Measurements from ENCODE around the gene CDKN1B. TPM values are rescaled to one million over a fixed set of nuclear protein-coding genes. Genes with fewer than 3 reads are reported as not detected.

CDKN1B gene
- total and polyA plus RNA-seq, 2 experiments from 2014 or later: 9.3 to 27.9 TPM

DNA sequence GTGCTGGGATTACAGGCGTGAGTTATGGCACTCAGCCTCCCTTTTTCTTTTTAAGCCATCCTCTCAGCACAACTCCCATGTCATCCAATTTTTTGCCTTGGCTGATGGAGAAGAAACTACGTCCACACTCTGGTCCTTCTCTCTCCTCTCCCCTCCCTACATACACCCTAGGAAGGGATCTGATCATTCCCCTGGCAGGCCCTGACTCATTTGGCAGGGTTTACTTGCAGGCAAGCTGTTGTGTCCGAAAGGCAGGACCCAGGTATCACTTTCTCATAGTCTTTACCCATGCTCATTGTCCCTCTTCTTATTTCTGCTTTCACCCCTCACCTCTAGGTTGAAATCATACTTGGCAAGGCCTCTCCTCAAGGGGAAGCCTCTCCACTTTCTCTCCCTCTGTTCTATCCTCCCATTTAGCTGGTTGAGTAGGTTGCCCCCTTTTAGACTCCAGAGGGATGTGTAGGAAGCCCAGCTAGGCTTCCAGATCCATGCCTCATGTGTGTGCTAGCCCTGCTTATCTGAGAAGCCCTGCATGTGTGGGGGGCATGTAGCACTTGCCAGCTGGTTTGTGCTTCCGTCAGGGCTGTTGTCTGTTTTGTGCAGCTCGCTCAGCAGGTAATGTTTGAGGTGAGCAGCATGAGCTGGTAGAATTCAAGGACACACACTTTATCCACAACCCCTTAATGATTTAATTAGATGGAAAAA, 36.0 kb upstream of the CDKN1B start (continued):
- no peak for TF ChIP-seq NANOG (IDR thresholded peaks at IDR 0.05; ENCODE audit: borderline replicate concordance)
- TF ChIP-seq STAT1 (IDR thresholded peaks at IDR 0.05; ENCODE audit: unreplicated experiment): no peak

DNA sequence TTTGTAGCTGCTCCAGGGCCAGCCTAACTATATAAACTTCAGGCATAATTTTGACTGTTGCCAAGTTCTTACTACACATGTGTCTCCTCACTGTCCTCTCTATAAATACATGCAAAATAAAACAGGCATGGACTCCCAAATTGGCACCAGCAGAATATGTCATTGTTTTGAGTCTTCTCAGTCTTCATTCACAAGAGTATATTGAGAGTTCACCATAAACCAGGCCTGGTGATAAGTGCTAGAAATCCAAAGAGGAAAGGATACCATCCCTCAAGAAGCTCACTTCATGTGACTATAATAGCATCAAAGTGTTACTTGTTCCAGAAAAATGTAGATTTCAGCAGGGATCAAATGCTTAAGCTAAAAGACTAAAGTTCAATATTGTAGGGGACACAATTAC, 34.9 kb upstream of the CDKN1B start:
- ATAC-seq (no peak), DNase-seq (ENCODE audit: low spot score) (no peak)
- Mint-ChIP-seq H3K27me3 (ENCODE audit: insufficient read depth, low read depth, poor library complexity) (peaks cover 30% of the 10 kb centered on the region), H3K4me3 (peak overlapping the region; percentile 32; the same call in 2 of the 3 replicates), H3K27ac (no peak overlapping the region), H3K36me3 (ENCODE audit: low read depth) (no peaks in the 10 kb centered on the region), H3K4me1 (peaks cover 31% of the 10 kb centered on the region), H3K9me3 (no peaks in the 10 kb centered on the region)
- Histone ChIP-seq H3K36me3 (ENCODE audit: insufficient read depth) (no peaks in the 10 kb centered on the region), H3K4me3 (no peak overlapping the region), H3K79me2 (replicated peaks; ENCODE audit: insufficient read depth) (peaks cover 22% of the 10 kb centered on the region), H2AFZ (no peak overlapping the region), H3K9me2 (ENCODE audit: insufficient read depth) (no peaks in the 10 kb centered on the region), H3K4me1 (ENCODE audit: insufficient read depth) (peaks cover 14% of the 10 kb centered on the region), H3K4me2 (no peak overlapping the region), H3F3A (replicated peaks; ENCODE audit: low read depth) (0 out of 2 replicates have a peak, but pooled peaks cover 3% of the 10 kb centered on the region), H4K20me1 (replicated peaks; ENCODE audit: insufficient read depth) (peaks cover 10% of the 10 kb centered on the region; the same call in 1 of the 2 replicates), H3K27ac (ENCODE audit: low read depth) (no peak overlapping the region), H3K27me3 (ENCODE audit: insufficient read depth) (peaks cover 27% of the 10 kb centered on the region)
- TF ChIP-seq, protein P1, sequence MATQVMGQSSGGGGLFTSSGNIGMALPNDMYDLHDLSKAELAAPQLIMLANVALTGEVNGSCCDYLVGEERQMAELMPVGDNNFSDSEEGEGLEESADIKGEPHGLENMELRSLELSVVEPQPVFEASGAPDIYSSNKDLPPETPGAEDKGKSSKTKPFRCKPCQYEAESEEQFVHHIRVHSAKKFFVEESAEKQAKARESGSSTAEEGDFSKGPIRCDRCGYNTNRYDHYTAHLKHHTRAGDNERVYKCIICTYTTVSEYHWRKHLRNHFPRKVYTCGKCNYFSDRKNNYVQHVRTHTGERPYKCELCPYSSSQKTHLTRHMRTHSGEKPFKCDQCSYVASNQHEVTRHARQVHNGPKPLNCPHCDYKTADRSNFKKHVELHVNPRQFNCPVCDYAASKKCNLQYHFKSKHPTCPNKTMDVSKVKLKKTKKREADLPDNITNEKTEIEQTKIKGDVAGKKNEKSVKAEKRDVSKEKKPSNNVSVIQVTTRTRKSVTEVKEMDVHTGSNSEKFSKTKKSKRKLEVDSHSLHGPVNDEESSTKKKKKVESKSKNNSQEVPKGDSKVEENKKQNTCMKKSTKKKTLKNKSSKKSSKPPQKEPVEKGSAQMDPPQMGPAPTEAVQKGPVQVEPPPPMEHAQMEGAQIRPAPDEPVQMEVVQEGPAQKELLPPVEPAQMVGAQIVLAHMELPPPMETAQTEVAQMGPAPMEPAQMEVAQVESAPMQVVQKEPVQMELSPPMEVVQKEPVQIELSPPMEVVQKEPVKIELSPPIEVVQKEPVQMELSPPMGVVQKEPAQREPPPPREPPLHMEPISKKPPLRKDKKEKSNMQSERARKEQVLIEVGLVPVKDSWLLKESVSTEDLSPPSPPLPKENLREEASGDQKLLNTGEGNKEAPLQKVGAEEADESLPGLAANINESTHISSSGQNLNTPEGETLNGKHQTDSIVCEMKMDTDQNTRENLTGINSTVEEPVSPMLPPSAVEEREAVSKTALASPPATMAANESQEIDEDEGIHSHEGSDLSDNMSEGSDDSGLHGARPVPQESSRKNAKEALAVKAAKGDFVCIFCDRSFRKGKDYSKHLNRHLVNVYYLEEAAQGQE (IDR thresholded peaks at IDR 0.05; ENCODE audit: unreplicated experiment): no peak
- TF ChIP-seq EZH2 (IDR thresholded peaks at IDR 0.05; ENCODE audit: low read depth, unreplicated experiment) (no peak), JUNB (IDR thresholded peaks at IDR 0.05; ENCODE audit: unreplicated experiment) (no peak), POLR2AphosphoS5 (IDR thresholded peaks at IDR 0.05; ENCODE audit: low read depth) (no peak), CREB1 (CRISPR knock-in tag; IDR thresholded peaks at IDR 0.05; ENCODE audit: low read depth) (no peak), STAT1 (IDR thresholded peaks at IDR 0.05; ENCODE audit: unreplicated experiment) (no peak), NANOG (IDR thresholded peaks at IDR 0.05; ENCODE audit: borderline replicate concordance) (no peak), ZNF114 (CRISPR knock-in tag; IDR thresholded peaks at IDR 0.05) (no peak), EZH2phosphoT487 (IDR thresholded peaks at IDR 0.05; ENCODE audit: unreplicated experiment) (no peak)
- TF ChIP-seq, protein P2, sequence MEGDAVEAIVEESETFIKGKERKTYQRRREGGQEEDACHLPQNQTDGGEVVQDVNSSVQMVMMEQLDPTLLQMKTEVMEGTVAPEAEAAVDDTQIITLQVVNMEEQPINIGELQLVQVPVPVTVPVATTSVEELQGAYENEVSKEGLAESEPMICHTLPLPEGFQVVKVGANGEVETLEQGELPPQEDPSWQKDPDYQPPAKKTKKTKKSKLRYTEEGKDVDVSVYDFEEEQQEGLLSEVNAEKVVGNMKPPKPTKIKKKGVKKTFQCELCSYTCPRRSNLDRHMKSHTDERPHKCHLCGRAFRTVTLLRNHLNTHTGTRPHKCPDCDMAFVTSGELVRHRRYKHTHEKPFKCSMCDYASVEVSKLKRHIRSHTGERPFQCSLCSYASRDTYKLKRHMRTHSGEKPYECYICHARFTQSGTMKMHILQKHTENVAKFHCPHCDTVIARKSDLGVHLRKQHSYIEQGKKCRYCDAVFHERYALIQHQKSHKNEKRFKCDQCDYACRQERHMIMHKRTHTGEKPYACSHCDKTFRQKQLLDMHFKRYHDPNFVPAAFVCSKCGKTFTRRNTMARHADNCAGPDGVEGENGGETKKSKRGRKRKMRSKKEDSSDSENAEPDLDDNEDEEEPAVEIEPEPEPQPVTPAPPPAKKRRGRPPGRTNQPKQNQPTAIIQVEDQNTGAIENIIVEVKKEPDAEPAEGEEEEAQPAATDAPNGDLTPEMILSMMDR (conservative IDR thresholded peaks at IDR 0.05; ENCODE audit: low read depth in 2 of 2): no peak
- TF ChIP-seq, protein P3, sequence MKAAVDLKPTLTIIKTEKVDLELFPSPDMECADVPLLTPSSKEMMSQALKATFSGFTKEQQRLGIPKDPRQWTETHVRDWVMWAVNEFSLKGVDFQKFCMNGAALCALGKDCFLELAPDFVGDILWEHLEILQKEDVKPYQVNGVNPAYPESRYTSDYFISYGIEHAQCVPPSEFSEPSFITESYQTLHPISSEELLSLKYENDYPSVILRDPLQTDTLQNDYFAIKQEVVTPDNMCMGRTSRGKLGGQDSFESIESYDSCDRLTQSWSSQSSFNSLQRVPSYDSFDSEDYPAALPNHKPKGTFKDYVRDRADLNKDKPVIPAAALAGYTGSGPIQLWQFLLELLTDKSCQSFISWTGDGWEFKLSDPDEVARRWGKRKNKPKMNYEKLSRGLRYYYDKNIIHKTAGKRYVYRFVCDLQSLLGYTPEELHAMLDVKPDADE (IDR thresholded peaks at IDR 0.05): no peak
- TF ChIP-seq, protein P4, sequence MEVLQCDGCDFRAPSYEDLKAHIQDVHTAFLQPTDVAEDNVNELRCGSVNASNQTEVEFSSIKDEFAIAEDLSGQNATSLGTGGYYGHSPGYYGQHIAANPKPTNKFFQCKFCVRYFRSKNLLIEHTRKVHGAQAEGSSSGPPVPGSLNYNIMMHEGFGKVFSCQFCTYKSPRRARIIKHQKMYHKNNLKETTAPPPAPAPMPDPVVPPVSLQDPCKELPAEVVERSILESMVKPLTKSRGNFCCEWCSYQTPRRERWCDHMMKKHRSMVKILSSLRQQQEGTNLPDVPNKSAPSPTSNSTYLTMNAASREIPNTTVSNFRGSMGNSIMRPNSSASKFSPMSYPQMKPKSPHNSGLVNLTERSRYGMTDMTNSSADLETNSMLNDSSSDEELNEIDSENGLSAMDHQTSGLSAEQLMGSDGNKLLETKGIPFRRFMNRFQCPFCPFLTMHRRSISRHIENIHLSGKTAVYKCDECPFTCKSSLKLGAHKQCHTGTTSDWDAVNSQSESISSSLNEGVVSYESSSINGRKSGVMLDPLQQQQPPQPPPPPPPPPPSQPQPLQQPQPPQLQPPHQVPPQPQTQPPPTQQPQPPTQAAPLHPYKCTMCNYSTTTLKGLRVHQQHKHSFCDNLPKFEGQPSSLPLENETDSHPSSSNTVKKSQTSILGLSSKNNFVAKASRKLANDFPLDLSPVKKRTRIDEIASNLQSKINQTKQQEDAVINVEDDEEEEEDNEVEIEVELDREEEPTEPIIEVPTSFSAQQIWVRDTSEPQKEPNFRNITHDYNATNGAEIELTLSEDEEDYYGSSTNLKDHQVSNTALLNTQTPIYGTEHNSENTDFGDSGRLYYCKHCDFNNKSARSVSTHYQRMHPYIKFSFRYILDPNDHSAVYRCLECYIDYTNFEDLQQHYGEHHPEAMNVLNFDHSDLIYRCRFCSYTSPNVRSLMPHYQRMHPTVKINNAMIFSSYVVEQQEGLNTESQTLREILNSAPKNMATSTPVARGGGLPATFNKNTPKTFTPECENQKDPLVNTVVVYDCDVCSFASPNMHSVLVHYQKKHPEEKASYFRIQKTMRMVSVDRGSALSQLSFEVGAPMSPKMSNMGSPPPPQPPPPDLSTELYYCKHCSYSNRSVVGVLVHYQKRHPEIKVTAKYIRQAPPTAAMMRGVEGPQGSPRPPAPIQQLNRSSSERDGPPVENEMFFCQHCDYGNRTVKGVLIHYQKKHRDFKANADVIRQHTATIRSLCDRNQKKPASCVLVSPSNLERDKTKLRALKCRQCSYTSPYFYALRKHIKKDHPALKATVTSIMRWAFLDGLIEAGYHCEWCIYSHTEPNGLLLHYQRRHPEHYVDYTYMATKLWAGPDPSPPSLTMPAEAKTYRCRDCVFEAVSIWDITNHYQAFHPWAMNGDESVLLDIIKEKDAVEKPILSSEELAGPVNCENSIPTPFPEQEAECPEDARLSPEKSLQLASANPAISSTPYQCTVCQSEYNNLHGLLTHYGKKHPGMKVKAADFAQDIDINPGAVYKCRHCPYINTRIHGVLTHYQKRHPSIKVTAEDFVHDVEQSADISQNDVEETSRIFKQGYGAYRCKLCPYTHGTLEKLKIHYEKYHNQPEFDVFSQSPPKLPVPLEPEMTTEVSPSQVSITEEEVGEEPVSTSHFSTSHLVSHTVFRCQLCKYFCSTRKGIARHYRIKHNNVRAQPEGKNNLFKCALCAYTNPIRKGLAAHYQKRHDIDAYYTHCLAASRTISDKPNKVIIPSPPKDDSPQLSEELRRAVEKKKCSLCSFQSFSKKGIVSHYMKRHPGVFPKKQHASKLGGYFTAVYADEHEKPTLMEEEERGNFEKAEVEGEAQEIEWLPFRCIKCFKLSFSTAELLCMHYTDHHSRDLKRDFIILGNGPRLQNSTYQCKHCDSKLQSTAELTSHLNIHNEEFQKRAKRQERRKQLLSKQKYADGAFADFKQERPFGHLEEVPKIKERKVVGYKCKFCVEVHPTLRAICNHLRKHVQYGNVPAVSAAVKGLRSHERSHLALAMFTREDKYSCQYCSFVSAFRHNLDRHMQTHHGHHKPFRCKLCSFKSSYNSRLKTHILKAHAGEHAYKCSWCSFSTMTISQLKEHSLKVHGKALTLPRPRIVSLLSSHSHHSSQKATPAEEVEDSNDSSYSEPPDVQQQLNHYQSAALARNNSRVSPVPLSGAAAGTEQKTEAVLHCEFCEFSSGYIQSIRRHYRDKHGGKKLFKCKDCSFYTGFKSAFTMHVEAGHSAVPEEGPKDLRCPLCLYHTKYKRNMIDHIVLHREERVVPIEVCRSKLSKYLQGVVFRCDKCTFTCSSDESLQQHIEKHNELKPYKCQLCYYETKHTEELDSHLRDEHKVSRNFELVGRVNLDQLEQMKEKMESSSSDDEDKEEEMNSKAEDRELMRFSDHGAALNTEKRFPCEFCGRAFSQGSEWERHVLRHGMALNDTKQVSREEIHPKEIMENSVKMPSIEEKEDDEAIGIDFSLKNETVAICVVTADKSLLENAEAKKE (CRISPR knock-in tag; IDR thresholded peaks at IDR 0.05): no peak

Measured in GM23338 (cell line).